Spleen (tissue), 11 donors: ENCODE data around the gene MYO7A. TPM values are rescaled to one million over a fixed set of nuclear protein-coding genes. Genes with fewer than 3 reads are reported as not detected.

Source experiments
- DNase-seq: peaks from one replicate; pipeline ENCODE4 v3.0.0-alpha.2; 2020
- H3K27ac ChIP-seq, 8 donors: fragments of 200-600 bp; sonication (generic) in 7 of 8; 1 replicate in 4 of 8; 2 replicates in 4 of 8; pipeline versions ENCODE4 v1.5.0 to v1.8.0; 2016 to 2021; ENCODE audit warnings: inconsistent platforms in 4 of 8, mild to moderate bottlenecking in 4 of 8, moderate library complexity in 1 of 8
- H3K27me3 ChIP-seq, 7 donors: fragments of 200-600 bp; sonication (generic) in 6 of 7; replicated peaks in 1 of 7; 1 replicate in 4 of 7; 2 replicates in 3 of 7; pipeline versions ENCODE4 v1.5.0 to v1.8.0; 2016 to 2021; ENCODE audit warnings: inconsistent platforms in 3 of 7, mild to moderate bottlenecking in 1 of 7
- H3K36me3 ChIP-seq, 6 donors: fragments of 200-600 bp; sonication (generic) in 5 of 6; 1 replicate in 4 of 6; 2 replicates in 2 of 6; pipeline versions ENCODE4 v1.5.0 to v1.8.0; 2016 to 2021; ENCODE audit warnings: inconsistent platforms in 2 of 6
- H3K4me1 ChIP-seq, 6 donors: fragments of 200-600 bp; sonication (generic) in 5 of 6; 1 replicate in 3 of 6; 2 replicates in 3 of 6; pipeline versions ENCODE4 v1.5.0 to v1.8.0; 2016 to 2021; ENCODE audit warnings: inconsistent platforms in 3 of 6
- H3K4me3 ChIP-seq, 8 donors: fragments of 200-600 bp; sonication (generic) in 7 of 8; 1 replicate in 4 of 8; 2 replicates in 4 of 8; pipeline versions ENCODE4 v1.5.0 to v1.8.0; 2016 to 2021; ENCODE audit warnings: inconsistent platforms in 4 of 8, mild to moderate bottlenecking in 4 of 8, moderate library complexity in 2 of 8
- H3K9me3 ChIP-seq, 8 donors: fragments of 200-600 bp; sonication (generic) in 7 of 8; 1 replicate in 4 of 8; 2 replicates in 4 of 8; pipeline versions ENCODE4 v1.5.0 to v1.8.0; 2016 to 2021; ENCODE audit warnings: inconsistent platforms in 4 of 8
- POLR2A ChIP-seq, 3 donors: fragments of 450-650 bp; IDR thresholded peaks; one replicate each; pipeline ENCODE4 v1.5.1; 2017; ENCODE audit warnings: antibody characterized with exemption in 3 of 3, mild to moderate bottlenecking in 1 of 3
- POLR2AphosphoS5 ChIP-seq, 3 donors: sonication (generic); formaldehyde crosslinking; IDR thresholded peaks; one replicate each; pipeline ENCODE4 v1.5.1; 2017; ENCODE audit warnings: antibody characterized with exemption in 3 of 3
- WGBS, 5 donors: extraction: QIAGEN DNeasy Blood & Tissue Kit in 3 of 5; methylation state at CpG; one replicate each; pipeline versions ENCODE4 v1.1.5 to v1.1.7; 2013 to 2018; 5-methylcytosine and 5-hydroxymethylcytosine counted together
- intact Hi-C: fragments of 100-400 bp; cut with DNase I; formaldehyde crosslinking; loops from one replicate; pipeline ENCODE4 v1.15.0; 2023; ENCODE audit warnings: low total_unique reads
- polyA plus RNA-seq, 3 donors: library from polyadenylated mRNA; stranded (reverse); fragments of 200-250 nt; gene quantifications; one replicate each; pipeline ENCODE4 v1.2.1, GENCODE V29; 2013
- total RNA-seq, 7 donors: library from RNA; depleted of rRNA in 3 of 7; stranded (reverse); fragments of >200 nt in 3 of 7; fragmentation: NEBNext Ultra II Directional in 4 of 7; extraction: Animal tissue kit (Norgen Biotek cat#: 25700) in 4 of 7; gene quantifications; one replicate each; pipeline versions ENCODE4 v1.1.0 to v1.2.1, GENCODE V29; 2016 to 2021
- TF ChIP-seq, protein P1 (sequence below), 11 experiments: fragments of 200-600 bp in 7 of 11; fragments of 450-650 bp in 4 of 11; sonication (generic) in 4 of 11; IDR thresholded peaks in 8 of 11; conservative IDR thresholded peaks in 3 of 11; 1 replicate in 7 of 11; 2 replicates in 4 of 11; pipeline versions ENCODE4 v1.4.0 to v1.8.0; 2016 to 2021; ENCODE audit warnings: antibody characterized with exemption in 11 of 11, inconsistent platforms in 4 of 11, mild to moderate bottlenecking in 1 of 11
- donor health status: healthy with polysubstance abuse.
- donor health status: DM: no; HTN: no; CAD: no; lungs with moderate emphysema.
- donor health status: DM: no; HTN: no; CAD: no.
- donor health status: Bipolar disorder and iron deficiency.
- donor health status: healthy.
- donor health status: DM: no; HTN: no; CAD: no.
- donor health status: DM: yes; HTN: yes; CAD: no.

MYO7A gene
- total and polyA plus RNA-seq, 10 donors: 3.5 to 147 (median 33.0) TPM

GRCh38 chr11:77135069-77135468 lies 7.0 kb downstream of the MYO7A start:
- Histone ChIP-seq H3K4me3 (no peak overlapping the region), H3K36me3 (no peaks in the 10 kb centered on the region), H3K9me3 (no peaks in the 10 kb centered on the region), H3K4me1 (peaks cover 0 to 16% (median 3%) of the 10 kb centered on the region in 6 donors), H3K27me3 (peaks cover 0 to 31% (median 13%) of the 10 kb centered on the region in 7 donors), H3K27ac (no peak overlapping the region)
- WGBS, 5 donors: 6 to 19% (median 8%) methylated on average over 2 of the region's 2 CpGs
- DNase-seq: no peak
- intact Hi-C loops: no loop called here
- TF ChIP-seq POLR2AphosphoS5 (IDR thresholded peaks at IDR 0.05): no peak
- TF ChIP-seq POLR2A (IDR thresholded peaks at IDR 0.05): no peak
- TF ChIP-seq, protein P1, sequence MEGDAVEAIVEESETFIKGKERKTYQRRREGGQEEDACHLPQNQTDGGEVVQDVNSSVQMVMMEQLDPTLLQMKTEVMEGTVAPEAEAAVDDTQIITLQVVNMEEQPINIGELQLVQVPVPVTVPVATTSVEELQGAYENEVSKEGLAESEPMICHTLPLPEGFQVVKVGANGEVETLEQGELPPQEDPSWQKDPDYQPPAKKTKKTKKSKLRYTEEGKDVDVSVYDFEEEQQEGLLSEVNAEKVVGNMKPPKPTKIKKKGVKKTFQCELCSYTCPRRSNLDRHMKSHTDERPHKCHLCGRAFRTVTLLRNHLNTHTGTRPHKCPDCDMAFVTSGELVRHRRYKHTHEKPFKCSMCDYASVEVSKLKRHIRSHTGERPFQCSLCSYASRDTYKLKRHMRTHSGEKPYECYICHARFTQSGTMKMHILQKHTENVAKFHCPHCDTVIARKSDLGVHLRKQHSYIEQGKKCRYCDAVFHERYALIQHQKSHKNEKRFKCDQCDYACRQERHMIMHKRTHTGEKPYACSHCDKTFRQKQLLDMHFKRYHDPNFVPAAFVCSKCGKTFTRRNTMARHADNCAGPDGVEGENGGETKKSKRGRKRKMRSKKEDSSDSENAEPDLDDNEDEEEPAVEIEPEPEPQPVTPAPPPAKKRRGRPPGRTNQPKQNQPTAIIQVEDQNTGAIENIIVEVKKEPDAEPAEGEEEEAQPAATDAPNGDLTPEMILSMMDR (IDR thresholded peaks at IDR 0.05 in 8 of 11, conservative IDR thresholded peaks at IDR 0.05 in 3 of 11): no peak

DNA sequence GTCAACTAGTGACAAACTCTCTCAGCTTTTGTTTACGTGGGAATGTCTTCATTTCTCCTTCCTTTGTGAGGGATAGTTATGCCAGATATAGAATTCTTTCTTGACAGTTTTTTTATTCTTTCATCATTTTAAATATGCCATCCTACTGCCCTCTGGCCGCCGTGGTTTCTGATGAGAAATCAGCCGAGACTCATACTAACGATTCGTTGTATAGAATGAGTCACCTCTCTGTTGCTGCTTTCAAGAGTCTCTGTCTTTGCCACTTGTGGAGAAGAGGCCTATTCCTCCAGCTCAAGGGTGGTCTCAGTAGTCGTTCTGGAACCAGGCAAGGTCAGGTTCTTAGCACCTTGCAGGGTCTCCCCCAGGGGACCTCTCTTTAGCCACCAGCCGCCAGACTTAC lies 8.0 kb downstream of the MYO7A start:
- no peak overlapping the region for H3K4me3 ChIP-seq
- H3K9me3 ChIP-seq: no peaks in the 10 kb centered on the region
- peaks cover 0 to 31% (median 13%) of the 10 kb centered on the region in 7 donors for H3K27me3 ChIP-seq
- no peaks in the 10 kb centered on the region for H3K36me3 ChIP-seq
- TF ChIP-seq POLR2A (IDR thresholded peaks at IDR 0.05) (no peak), POLR2AphosphoS5 (IDR thresholded peaks at IDR 0.05) (no peak)
- TF ChIP-seq, protein P1 (IDR thresholded peaks at IDR 0.05 in 8 of 11, conservative IDR thresholded peaks at IDR 0.05 in 3 of 11): no peak
- intact Hi-C loops: no loop called here
- no peak for DNase-seq
- no peak overlapping the region for H3K27ac ChIP-seq
- peaks cover 0 to 20% (median 3%) of the 10 kb centered on the region in 6 donors for H3K4me1 ChIP-seq
- 68 to 84% (median 71%) methylated on average over 8 of the region's 8 CpGs for WGBS, 5 donors

DNA sequence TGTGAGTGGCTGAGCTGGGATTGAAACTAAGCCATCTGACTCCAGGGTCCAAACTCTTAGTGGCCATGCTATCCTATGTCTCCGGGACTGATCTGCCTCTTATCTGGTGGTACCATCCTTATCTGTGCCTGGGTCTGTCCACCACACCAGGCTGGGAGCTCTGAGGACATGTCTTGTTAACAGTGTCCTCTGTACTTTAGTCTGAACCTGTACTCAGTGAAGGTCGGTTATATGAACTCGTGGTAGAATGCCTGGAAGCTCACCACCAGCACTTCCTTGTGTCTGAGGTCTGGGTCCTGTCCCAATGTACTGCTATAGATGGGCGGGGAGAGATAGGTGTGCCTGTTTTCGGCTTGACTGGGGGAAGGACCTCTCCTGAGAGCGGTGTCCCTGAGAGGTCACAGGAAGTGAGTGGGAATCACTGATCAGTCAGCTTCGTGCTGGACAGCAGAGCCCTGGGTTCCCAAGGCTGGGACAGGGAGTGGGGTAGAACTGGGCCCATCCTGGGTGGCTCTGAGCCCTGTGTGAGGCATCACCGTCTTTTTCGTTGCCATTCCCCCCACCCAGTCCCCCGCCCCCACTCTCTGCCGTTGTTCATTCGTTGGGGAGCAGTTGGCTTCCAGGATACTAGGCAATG lies 8.9 kb downstream of the MYO7A start:
- intact Hi-C loops: no loop called here
- H3K4me3 ChIP-seq: no peak overlapping the region
- H3K36me3 ChIP-seq: no peaks in the 10 kb centered on the region
- peak overlapping the region in 1 of 8 donors; percentile 18 for H3K27ac ChIP-seq
- H3K9me3 ChIP-seq: no peaks in the 10 kb centered on the region
- 60 to 73% (median 71%) methylated on average over 11 to 12 of the region's 12 CpGs for WGBS, 5 donors
- H3K4me1 ChIP-seq: peaks cover 0 to 21% (median 3%) of the 10 kb centered on the region in 6 donors
- DNase-seq: no peak
- peaks cover 0 to 31% (median 13%) of the 10 kb centered on the region in 7 donors for H3K27me3 ChIP-seq
- TF ChIP-seq POLR2AphosphoS5 (IDR thresholded peaks at IDR 0.05): no peak
- TF ChIP-seq POLR2A (IDR thresholded peaks at IDR 0.05): no peak
- TF ChIP-seq, protein P1 (IDR thresholded peaks at IDR 0.05 in 8 of 11, conservative IDR thresholded peaks at IDR 0.05 in 3 of 11): no peak

DNA sequence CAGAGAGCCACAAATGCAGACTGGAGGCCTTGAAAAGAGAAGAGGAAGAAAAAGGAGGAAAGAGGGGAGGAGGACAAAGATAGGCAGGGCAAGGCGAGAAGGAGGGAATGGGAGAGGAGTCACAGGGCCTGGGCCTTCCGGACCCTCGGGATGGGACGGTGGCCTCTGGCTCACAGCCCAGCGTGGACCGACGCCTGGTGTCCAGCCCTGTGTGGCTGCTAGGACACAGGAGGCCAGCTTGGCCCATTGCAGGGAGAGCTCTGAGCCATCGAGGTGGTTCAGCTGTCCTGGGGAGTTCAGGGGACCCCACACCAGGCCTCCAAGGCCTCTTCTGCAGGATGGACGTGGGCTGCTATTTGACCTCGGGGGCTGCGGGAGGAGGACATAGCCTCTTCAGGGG lies 9.4 kb downstream of the MYO7A start:
- H3K4me1 ChIP-seq: peaks cover 0 to 26% (median 3%) of the 10 kb centered on the region in 6 donors
- DNase-seq: no peak
- peak overlapping the region in 1 of 8 donors; percentile 18 for H3K27ac ChIP-seq
- no peaks in the 10 kb centered on the region for H3K9me3 ChIP-seq
- WGBS, 5 donors: 58 to 79% (median 73%) methylated on average over 10 to 11 of the region's 11 CpGs
- no peak overlapping the region for H3K4me3 ChIP-seq
- H3K27me3 ChIP-seq: peaks cover 0 to 31% (median 13%) of the 10 kb centered on the region in 7 donors
- no peak for TF ChIP-seq POLR2AphosphoS5 (IDR thresholded peaks at IDR 0.05)
- no peak for TF ChIP-seq POLR2A (IDR thresholded peaks at IDR 0.05)
- TF ChIP-seq, protein P1 (IDR thresholded peaks at IDR 0.05 in 8 of 11, conservative IDR thresholded peaks at IDR 0.05 in 3 of 11): no peak
- no peaks in the 10 kb centered on the region for H3K36me3 ChIP-seq
- intact Hi-C loops: no loop called here
